RWPE2 (cell line): ENCODE data around the gene MIER1.

Experiments
- ATAC-seq: fragments of 200-7000 bp; cut with Tn5 transposase; 3 replicates; pipeline ENCODE4 v1.9.1; 2021; ENCODE audit warnings: low read depth
- DNase-seq: peaks from one replicate; pipeline ENCODE4 v3.0.0-alpha.2; 2020; ENCODE audit warnings: low spot score
- H3K27ac ChIP-seq: fragments of 450-650 bp; 2 replicates; pipeline ENCODE4 v1.5.1; 2017; ENCODE audit warnings: mild to moderate bottlenecking; ENCODE audit not compliant: poor library complexity, severe bottlenecking
- H3K27me3 ChIP-seq: fragments of 250-450 bp; sonication (Bioruptor Pico); 2 replicates; pipeline ENCODE4 v1.5.1; 2021; ENCODE audit warnings: mild to moderate bottlenecking, moderate library complexity; ENCODE audit not compliant: insufficient read depth, poor library complexity, severe bottlenecking
- H3K36me3 ChIP-seq: fragments of 250-450 bp; sonication (Bioruptor Pico); 2 replicates; pipeline ENCODE4 v1.5.1; 2020; ENCODE audit warnings: low read depth, mild to moderate bottlenecking, moderate library complexity
- H3K4me1 ChIP-seq: fragments of 250-450 bp; sonication (Bioruptor Pico); 2 replicates; pipeline ENCODE4 v1.5.1; 2021; ENCODE audit warnings: mild to moderate bottlenecking, moderate library complexity; ENCODE audit not compliant: insufficient read depth, poor library complexity, severe bottlenecking
- H3K4me3 ChIP-seq: fragments of 250-450 bp; sonication (Bioruptor Pico); 2 replicates; pipeline ENCODE4 v1.5.1; 2021; ENCODE audit warnings: mild to moderate bottlenecking, moderate library complexity; ENCODE audit not compliant: severe bottlenecking
- H3K9me3 ChIP-seq: fragments of 250-450 bp; sonication (Bioruptor Pico); 2 replicates; pipeline ENCODE4 v1.5.1; 2021; ENCODE audit warnings: mild to moderate bottlenecking, moderate library complexity; ENCODE audit not compliant: severe bottlenecking
- CTCF ChIP-seq: fragments of 450-650 bp; IDR thresholded peaks from one replicate; pipeline ENCODE4 v1.5.1; 2017; ENCODE audit warnings: mild to moderate bottlenecking, moderate library complexity; ENCODE audit not compliant: poor library complexity, severe bottlenecking

MIER1 gene

GRCh38 chr1:66933887-66934700 lies 9.3 kb downstream of the MIER1 start:
- H3K36me3 ChIP-seq, result peaks cover 7% of the 10 kb centered on the region; the same call in 1 of the 2 replicates
- peak overlapping the region; percentile 82 for H3K27ac ChIP-seq
- ATAC-seq, result peak; percentile 15; the same call in 1 of the 3 replicates
- H3K4me1 ChIP-seq, result peaks cover 34% of the 10 kb centered on the region
- H3K9me3 ChIP-seq, result no peaks in the 10 kb centered on the region
- DNase-seq, result no peak
- H3K4me3 ChIP-seq, result peak overlapping the region; percentile 54
- H3K27me3 ChIP-seq, result no peaks in the 10 kb centered on the region
- no peak for TF ChIP-seq CTCF

- Histone ChIP-seq H3K27ac (peak overlapping the region; percentile 48), H3K4me3 (no peak overlapping the region), H3K9me3 (no peaks in the 10 kb centered on the region), H3K36me3 (peaks cover 29% of the 10 kb centered on the region), H3K27me3 (no peaks in the 10 kb centered on the region), H3K4me1 (peaks cover 44% of the 10 kb centered on the region)
- no peak for TF ChIP-seq CTCF
- no peak for DNase-seq
- ATAC-seq, result no peak
These were observed 12.9 kb downstream of the MIER1 start for GRCh38 chr1:66937529-66938234.

GRCh38 chr1:66938613-66939012 lies 13.8 kb downstream of the MIER1 start:
- Histone ChIP-seq H3K9me3 (no peaks in the 10 kb centered on the region), H3K4me3 (no peak overlapping the region), H3K36me3 (peaks cover 38% of the 10 kb centered on the region), H3K27ac (peak overlapping the region; percentile 48), H3K4me1 (peaks cover 49% of the 10 kb centered on the region), H3K27me3 (no peaks in the 10 kb centered on the region)
- no peak for TF ChIP-seq CTCF
- ATAC-seq (peak; percentile 56), DNase-seq (no peak)

GRCh38 chr1:66940981-66941380 lies 16.2 kb downstream of the MIER1 start:
- DNase-seq (no peak), ATAC-seq (no peak)

More at GRCh38 chr1:66940981-66941380, 16.2 kb downstream of the MIER1 start:
- Histone ChIP-seq H3K27me3 (no peaks in the 10 kb centered on the region), H3K36me3 (peaks cover 62% of the 10 kb centered on the region), H3K9me3 (no peaks in the 10 kb centered on the region), H3K4me1 (peaks cover 51% of the 10 kb centered on the region), H3K4me3 (no peak overlapping the region), H3K27ac (no peak overlapping the region)
- TF ChIP-seq CTCF, result no peak
